K562 (cell line): ENCODE data around the gene LAMA5. TPM values are rescaled to one million over a fixed set of nuclear protein-coding genes. Genes with fewer than 3 reads are reported as not detected.
A peak's percentile ranks its signal among the peaks of the same experiment; 100 is the strongest.

Experiments used
- CREM ChIP-seq: IDR thresholded peaks from 2 replicates; pipeline ENCODE4 v1.6.1; 2014; ENCODE audit warnings: antibody characterized with exemption, low read depth
- CUX1 ChIP-seq: fragments of 200-800 bp; sonication (Bioruptor generic); IDR thresholded peaks from 2 replicates; pipeline ENCODE4 v1.6.1; 2016; ENCODE audit warnings: missing genetic modification characterization, missing compliant biosample characterization
- E2F6 ChIP-seq, 2 experiments: IDR thresholded peaks; 2 replicates each; pipeline ENCODE4 v1.6.1; 2011; ENCODE audit warnings: borderline replicate concordance in 1 of 2, control low read depth in 1 of 2, low read depth in 1 of 2, low read length in 1 of 2, mild to moderate bottlenecking in 1 of 2, mixed read lengths in 1 of 2, moderate library complexity in 1 of 2; ENCODE audit not compliant: insufficient read depth in 1 of 2, insufficient read length in 1 of 2, poor library complexity in 1 of 2, severe bottlenecking in 1 of 2; ENCODE audit errors: extremely low read depth in 1 of 2
- ELF1 ChIP-seq: fragments of 200-800 bp; sonication (Bioruptor generic); IDR thresholded peaks from 2 replicates; pipeline ENCODE4 v1.6.1; 2016; ENCODE audit warnings: missing genetic modification characterization, missing compliant biosample characterization
- FOXP1 ChIP-seq: sonication (generic); formaldehyde crosslinking; IDR thresholded peaks from 2 replicates; pipeline ENCODE4 v1.8.0; 2022; ENCODE audit warnings: mild to moderate bottlenecking, missing genetic modification reagents
- LEF1 ChIP-seq: fragments of 450-650 bp; IDR thresholded peaks from 2 replicates; pipeline ENCODE4 v1.6.1; 2016; ENCODE audit warnings: mild to moderate bottlenecking
- MBD1 ChIP-seq: fragments of 250-450 bp; sonication (Bioruptor Pico); IDR thresholded peaks from 2 replicates; pipeline ENCODE4 v1.8.0; 2022; ENCODE audit warnings: inconsistent platforms
- PBX2 ChIP-seq, 2 experiments: IDR thresholded peaks in 1 of 2; conservative IDR thresholded peaks in 1 of 2; 2 replicates each; pipeline ENCODE4 v1.6.1; 2016; ENCODE audit warnings: low read depth in 2 of 2, mild to moderate bottlenecking in 1 of 2, missing compliant biosample characterization in 1 of 2, missing genetic modification characterization in 1 of 2, moderate library complexity in 1 of 2
- PHF20 ChIP-seq: fragments of 450-650 bp; IDR thresholded peaks from 2 replicates; pipeline ENCODE4 v1.6.1; 2018; ENCODE audit not compliant: partially characterized antibody
- RUNX1 ChIP-seq: sonication (generic); IDR thresholded peaks from 2 replicates; pipeline ENCODE4 v1.6.1; 2016; ENCODE audit warnings: antibody characterized with exemption, low read depth
- SMARCA5 ChIP-seq: fragments of 450-650 bp; IDR thresholded peaks from 2 replicates; pipeline ENCODE4 v1.6.1; 2016
- TRIM24 ChIP-seq, 2 experiments: fragments of 450-650 bp; IDR thresholded peaks; 2 replicates each; pipeline ENCODE4 v1.6.1; 2016
- U2AF1 ChIP-seq: fragments of 200-400 bp; formaldehyde crosslinking; optimal IDR thresholded peaks from 2 replicates; pipeline ENCODE3; 2017; ENCODE audit warnings: mild to moderate bottlenecking, low read depth, low read length, moderate library complexity
- U2AF2 ChIP-seq: fragments of 200-400 bp; formaldehyde crosslinking; optimal IDR thresholded peaks from 2 replicates; pipeline ENCODE3; 2017; ENCODE audit warnings: low read depth, mild to moderate bottlenecking, low read length
- ZNF561 ChIP-seq: fragments of 450-650 bp; formaldehyde crosslinking; conservative IDR thresholded peaks from 2 replicates; pipeline ENCODE4 v1.4.0; 2020; ENCODE audit warnings: mild to moderate bottlenecking, moderate library complexity
- ZNF589 ChIP-seq: fragments of 200-800 bp; sonication (Bioruptor generic); IDR thresholded peaks from 2 replicates; pipeline ENCODE4 v1.6.1; 2016; ENCODE audit warnings: low read depth, missing genetic modification characterization, missing compliant biosample characterization
- ZSCAN29 ChIP-seq: fragments of 450-650 bp; IDR thresholded peaks from 2 replicates; pipeline ENCODE4 v1.6.1; 2017
- polyA plus RNA-seq, 8 experiments: library from polyadenylated mRNA; depleted of rRNA in 4 of 8; stranded (reverse) in 5 of 8; unstranded in 3 of 8; fragments of >200 nt; fragmentation: Nextera tagmentation in 2 of 8; fragmentation: Illumina TruSeq in 1 of 8; extraction: Ambion mirVana in 2 of 8; extraction: Trizol in 1 of 8; gene quantifications; 2 replicates each; pipeline versions ENCODE4 v1.2.1 to v1.2.3, GENCODE V29; 2011 to 2014; ENCODE audit warnings: inconsistent platforms in 1 of 8, missing spikeins in 1 of 8
- total RNA-seq, 7 experiments: library from RNA; depleted of rRNA in 6 of 7; stranded (reverse); fragments of >200 nt in 6 of 7; fragmentation: Illumina TruSeq in 2 of 7; extraction: Trizol in 2 of 7; gene quantifications; 2 replicates each; pipeline versions ENCODE4 v1.2.1 to v1.2.3, GENCODE V29; 2011 to 2021; ENCODE audit warnings: low replicate concordance in 1 of 7

LAMA5 gene
- total and polyA plus RNA-seq, 9 of the 15 experiments (the other 6 are each of a cell fraction or from before 2014, with no cell fraction given), result 0.31 to 101 (median 7.8) TPM

- TF ChIP-seq PBX2 (CRISPR knock-in tag; IDR thresholded peaks at IDR 0.05; ENCODE audit: low read depth), result no peak
- TF ChIP-seq PBX2 (tag; conservative IDR thresholded peaks at IDR 0.05; ENCODE audit: low read depth), result no peak
- TF ChIP-seq FOXP1, result peak; percentile 82
- TF ChIP-seq ZSCAN29, result no peak
- 0 out of 4 replicates have a peak, but pooled peaks of 1 of the 2 experiments have one; percentile 13 for TF ChIP-seq TRIM24 (IDR thresholded peaks at IDR 0.05)
- no peak for TF ChIP-seq RUNX1
- peak; percentile 96 for TF ChIP-seq CREM
- no peak for TF ChIP-seq U2AF2
- no peak for TF ChIP-seq CUX1 (CRISPR knock-in tag)
- no peak for TF ChIP-seq SMARCA5
- no peak for TF ChIP-seq ZNF589 (CRISPR knock-in tag)
- TF ChIP-seq U2AF1, result peak; percentile 85
- no peak for TF ChIP-seq ZNF561 (CRISPR knock-in tag)
- TF ChIP-seq MBD1 (CRISPR knock-in tag), result no peak
- TF ChIP-seq ELF1 (tag), result peak; percentile 86
- TF ChIP-seq E2F6 (IDR thresholded peaks at IDR 0.05; ENCODE audit: borderline replicate concordance in 1 of 2, extremely low read depth in 1 of 2, insufficient read depth in 1 of 2, insufficient read length in 1 of 2, low read depth in 1 of 2, low read length in 1 of 2, poor library complexity in 1 of 2, severe bottlenecking in 1 of 2), result peak; percentile 46 to 78
- TF ChIP-seq PHF20, result peak; percentile 87
- no peak for TF ChIP-seq LEF1
Measured at GRCh38 chr20:62386383-62387218, 19.5 kb upstream of the LAMA5 start, which contains the start of gene RPS21 (continued).
